SK-N-SH treated with all-trans-retinoic acid at 6 μM for 48 hours (cell line): ENCODE data around the gene CDKN2B-AS1.

Experiments
- ATAC-seq: fragments of 200-7000 bp; cut with Tn5 transposase; 3 replicates; pipeline ENCODE4 v1.9.1; 2020; ENCODE audit warnings: mild to moderate bottlenecking, moderate library complexity
- ARNTL ChIP-seq: fragments of 450-650 bp; formaldehyde crosslinking; IDR thresholded peaks from 2 replicates; pipeline ENCODE4 v1.5.0; 2020; ENCODE audit warnings: low read depth, mild to moderate bottlenecking, moderate library complexity, borderline replicate concordance
- BACH2 ChIP-seq: fragments of 250-450 bp; sonication (Bioruptor Pico); IDR thresholded peaks from 2 replicates; pipeline ENCODE4 v1.9.0; 2021; ENCODE audit warnings: mild to moderate bottlenecking, borderline replicate concordance
- CREB5 ChIP-seq: fragments of 250-450 bp; sonication (Bioruptor Pico); IDR thresholded peaks from 2 replicates; pipeline ENCODE4 v1.5.1; 2020; ENCODE audit warnings: low read depth, mild to moderate bottlenecking, moderate library complexity
- CSDC2 ChIP-seq: fragments of 250-450 bp; sonication (Bioruptor Pico); IDR thresholded peaks from 2 replicates; pipeline ENCODE4 v1.5.0; 2020; ENCODE audit warnings: mild to moderate bottlenecking, moderate library complexity
- CSRNP3 ChIP-seq: fragments of 250-450 bp; sonication (Bioruptor Pico); IDR thresholded peaks from 2 replicates; pipeline ENCODE4 v1.5.1; 2021; ENCODE audit warnings: mild to moderate bottlenecking, moderate library complexity
- GLIS3 ChIP-seq: fragments of 250-450 bp; sonication (Bioruptor Pico); IDR thresholded peaks from 2 replicates; pipeline ENCODE4 v1.5.0; 2020; ENCODE audit warnings: mild to moderate bottlenecking, moderate library complexity
- ISL1 ChIP-seq: fragments of 250-450 bp; sonication (Bioruptor Pico); IDR thresholded peaks from 2 replicates; pipeline ENCODE4 v2.1.2; 2022; ENCODE audit warnings: mild to moderate bottlenecking, moderate library complexity
- OSR1 ChIP-seq: fragments of 250-450 bp; sonication (Bioruptor Pico); IDR thresholded peaks from 2 replicates; pipeline ENCODE4 v1.8.0; 2022; ENCODE audit warnings: moderate library complexity, mild to moderate bottlenecking, inconsistent platforms
- PATZ1 ChIP-seq: fragments of 250-450 bp; sonication (Bioruptor Pico); IDR thresholded peaks from 2 replicates; pipeline ENCODE4 v1.8.0; 2020; ENCODE audit warnings: mild to moderate bottlenecking, moderate library complexity, borderline replicate concordance
- POU6F1 ChIP-seq: fragments of 250-450 bp; sonication (Bioruptor Pico); IDR thresholded peaks from 2 replicates; pipeline ENCODE4 v1.8.0; 2021; ENCODE audit warnings: low read depth, mild to moderate bottlenecking, moderate library complexity, borderline replicate concordance
- PPARA ChIP-seq: fragments of 250-450 bp; sonication (Bioruptor Pico); IDR thresholded peaks from 2 replicates; pipeline ENCODE4 v1.5.0; 2020; ENCODE audit warnings: mild to moderate bottlenecking, borderline replicate concordance
- RARB ChIP-seq: fragments of 250-450 bp; sonication (Bioruptor Pico); IDR thresholded peaks from 2 replicates; pipeline ENCODE4 v1.8.0; 2021; ENCODE audit warnings: mild to moderate bottlenecking, moderate library complexity
- SNAI2 ChIP-seq: fragments of 250-450 bp; sonication (Bioruptor Pico); IDR thresholded peaks from 2 replicates; pipeline ENCODE4 v1.5.0; 2020; ENCODE audit warnings: mild to moderate bottlenecking, moderate library complexity
- TCF4 ChIP-seq: fragments of 250-450 bp; sonication (Bioruptor Pico); IDR thresholded peaks from 2 replicates; pipeline ENCODE4 v1.8.0; 2021; ENCODE audit warnings: mild to moderate bottlenecking, moderate library complexity, borderline replicate concordance
- ZC3H10 ChIP-seq: fragments of 250-450 bp; sonication (Bioruptor Pico); IDR thresholded peaks from 2 replicates; pipeline ENCODE4 v1.5.1; 2021; ENCODE audit warnings: mild to moderate bottlenecking, moderate library complexity
- ZFP30 ChIP-seq: fragments of 450-650 bp; formaldehyde crosslinking; IDR thresholded peaks from 2 replicates; pipeline ENCODE4 v1.5.0; 2022; ENCODE audit warnings: mild to moderate bottlenecking, moderate library complexity
- ZNF565 ChIP-seq: fragments of 450-650 bp; formaldehyde crosslinking; conservative IDR thresholded peaks from 2 replicates; pipeline ENCODE4 v1.5.0; 2020; ENCODE audit warnings: low read depth, mild to moderate bottlenecking, moderate library complexity
- ZNF70 ChIP-seq: fragments of 450-650 bp; formaldehyde crosslinking; IDR thresholded peaks from 2 replicates; pipeline ENCODE4 v1.5.0; 2020; ENCODE audit warnings: mild to moderate bottlenecking, moderate library complexity
- ZNF8 ChIP-seq: fragments of 450-650 bp; formaldehyde crosslinking; IDR thresholded peaks from 2 replicates; pipeline ENCODE4 v1.5.0; 2020; ENCODE audit warnings: mild to moderate bottlenecking, moderate library complexity

CDKN2B-AS1 gene

GRCh38 chr9:22120595-22120994, 126.0 kb downstream of the CDKN2B-AS1 start:
- TF ChIP-seq ZFP30 (CRISPR knock-in tag) (no peak), GLIS3 (CRISPR knock-in tag) (no peak), CREB5 (CRISPR knock-in tag) (no peak), SNAI2 (no peak), ARNTL (no peak), PPARA (no peak), ZC3H10 (CRISPR knock-in tag) (no peak), CSDC2 (CRISPR knock-in tag) (no peak), ZNF565 (CRISPR knock-in tag) (no peak), POU6F1 (CRISPR knock-in tag) (no peak), ZNF8 (no peak), ZNF70 (CRISPR knock-in tag) (no peak), ISL1 (CRISPR knock-in tag) (no peak), TCF4 (CRISPR knock-in tag) (no peak), CSRNP3 (CRISPR knock-in tag) (no peak)
- ATAC-seq, result no peak

- ATAC-seq, result no peak
- no peak for TF ChIP-seq ZNF565 (CRISPR knock-in tag)
- no peak for TF ChIP-seq ISL1 (CRISPR knock-in tag)
- TF ChIP-seq ZNF70 (CRISPR knock-in tag), result no peak
- TF ChIP-seq OSR1 (CRISPR knock-in tag), result no peak
- TF ChIP-seq TCF4 (CRISPR knock-in tag), result no peak
- TF ChIP-seq CSRNP3 (CRISPR knock-in tag), result no peak
- no peak for TF ChIP-seq PATZ1
- TF ChIP-seq CSDC2 (CRISPR knock-in tag), result no peak
- TF ChIP-seq GLIS3 (CRISPR knock-in tag), result no peak
- no peak for TF ChIP-seq ZFP30 (CRISPR knock-in tag)
- TF ChIP-seq BACH2, result no peak
- no peak for TF ChIP-seq SNAI2
- no peak for TF ChIP-seq CREB5 (CRISPR knock-in tag)
- TF ChIP-seq, all 23 proteins: peak for 0
Observed at GRCh38 chr9:22124263-22125011, 129.8 kb downstream of the CDKN2B-AS1 start.

GRCh38 chr9:22129133-22129532, 134.5 kb downstream of the CDKN2B-AS1 start:
- no peak for ATAC-seq
- TF ChIP-seq RARB (CRISPR knock-in tag) (no peak), PPARA (no peak), ARNTL (no peak), POU6F1 (CRISPR knock-in tag) (no peak), ZFP30 (CRISPR knock-in tag) (no peak), CSDC2 (CRISPR knock-in tag) (no peak), ZC3H10 (CRISPR knock-in tag) (no peak), CREB5 (CRISPR knock-in tag) (no peak), TCF4 (CRISPR knock-in tag) (no peak)
